Astrocyte (in vitro differentiated cells and primary cell): Measurements from ENCODE around the gene PREX1. TPM values are rescaled to one million over a fixed set of nuclear protein-coding genes. Genes with fewer than 3 reads are reported as not detected.

Experiments used
- DNase-seq: peaks from one replicate; pipeline ENCODE4 v3.0.0-alpha.2; 2010; ENCODE audit warnings: low read depth
- FAIRE-seq: peaks from 2 replicates; lab custom pipeline; 2011; peaks lifted over from hg19 to GRCh38; lab: Jason Lieb, UNC
- H2AFZ ChIP-seq: 2 replicates; pipeline ENCODE4 v1.6.0; 2012; ENCODE audit warnings: low read depth, low read length, inconsistent platforms
- H3K27ac ChIP-seq: 2 replicates; pipeline ENCODE4 v1.5.1; 2011; ENCODE audit warnings: low read depth, low read length, inconsistent platforms
- H3K27me3 ChIP-seq: 2 replicates; pipeline ENCODE4 v1.6.0; 2011; ENCODE audit warnings: low read length, inconsistent platforms; ENCODE audit not compliant: insufficient read depth
- H3K36me3 ChIP-seq: 2 replicates; pipeline ENCODE4 v1.5.1; 2011; ENCODE audit warnings: low read length, inconsistent platforms; ENCODE audit not compliant: insufficient read depth
- H3K4me1 ChIP-seq: 2 replicates; pipeline ENCODE4 v1.5.1; 2011; ENCODE audit warnings: low read length, inconsistent platforms; ENCODE audit not compliant: insufficient read depth
- H3K4me2 ChIP-seq: 2 replicates; pipeline ENCODE4 v1.6.0; 2012; ENCODE audit warnings: low read length, inconsistent platforms
- H3K4me3 ChIP-seq: 2 replicates; pipeline ENCODE4 v1.5.1; 2011; ENCODE audit warnings: low read depth, mild to moderate bottlenecking, low read length, inconsistent platforms; ENCODE audit not compliant: insufficient read depth
- H3K79me2 ChIP-seq: 2 replicates; pipeline ENCODE4 v1.6.0; 2012; ENCODE audit warnings: mild to moderate bottlenecking, low read length, inconsistent platforms; ENCODE audit not compliant: insufficient read depth
- H3K9ac ChIP-seq: 2 replicates; pipeline ENCODE4 v1.6.0; 2012; ENCODE audit warnings: mild to moderate bottlenecking, low read length, inconsistent platforms
- H3K9me3 ChIP-seq: 2 replicates; pipeline ENCODE4 v1.5.1; 2012; ENCODE audit warnings: low read depth, mild to moderate bottlenecking, low read length, inconsistent platforms; ENCODE audit not compliant: insufficient read depth
- H4K20me1 ChIP-seq: 2 replicates; pipeline ENCODE4 v1.6.0; 2012; ENCODE audit warnings: low read length, inconsistent platforms; ENCODE audit not compliant: insufficient read depth
- H3K27ac Mint-ChIP-seq: one replicate; pipeline ENCODE4 v1.8.0; 2021; ENCODE audit warnings: mild to moderate bottlenecking, mixed read lengths; ENCODE audit not compliant: unreplicated experiment
- H3K27me3 Mint-ChIP-seq: one replicate; pipeline ENCODE4 v1.8.0; 2021; ENCODE audit warnings: low read depth, mixed read lengths; ENCODE audit not compliant: unreplicated experiment
- H3K36me3 Mint-ChIP-seq: one replicate; pipeline ENCODE4 v1.8.0; 2021; ENCODE audit warnings: low read depth, mixed read lengths; ENCODE audit not compliant: unreplicated experiment
- H3K4me1 Mint-ChIP-seq: one replicate; pipeline ENCODE4 v1.8.0; 2021; ENCODE audit warnings: low read depth, mixed read lengths; ENCODE audit not compliant: unreplicated experiment
- H3K4me3 Mint-ChIP-seq: one replicate; pipeline ENCODE4 v1.8.0; 2021; ENCODE audit warnings: mild to moderate bottlenecking, moderate library complexity, mixed read lengths; ENCODE audit not compliant: unreplicated experiment
- H3K9me3 Mint-ChIP-seq: one replicate; pipeline ENCODE4 v1.8.0; 2021; ENCODE audit warnings: mild to moderate bottlenecking, mixed read lengths; ENCODE audit not compliant: unreplicated experiment
- EZH2 ChIP-seq: IDR thresholded peaks from 2 replicates; pipeline ENCODE4 v1.6.1; 2012; ENCODE audit warnings: mild to moderate bottlenecking, low read length, inconsistent platforms; ENCODE audit not compliant: insufficient read depth
- total RNA-seq: library from RNA; stranded (reverse); gene quantifications from 2 replicates; pipeline ENCODE4 v1.2.1, GENCODE V29; 2021
- TF ChIP-seq, protein P1 (sequence below): IDR thresholded peaks from 2 replicates; pipeline ENCODE4 v1.5.1; 2011; ENCODE audit warnings: low read depth, mild to moderate bottlenecking, inconsistent platforms, low read length, moderate library complexity; ENCODE audit not compliant: insufficient read depth

The PREX1 gene
- total RNA-seq, 1 donor from 2014 or later = 3.5 TPM

DNA sequence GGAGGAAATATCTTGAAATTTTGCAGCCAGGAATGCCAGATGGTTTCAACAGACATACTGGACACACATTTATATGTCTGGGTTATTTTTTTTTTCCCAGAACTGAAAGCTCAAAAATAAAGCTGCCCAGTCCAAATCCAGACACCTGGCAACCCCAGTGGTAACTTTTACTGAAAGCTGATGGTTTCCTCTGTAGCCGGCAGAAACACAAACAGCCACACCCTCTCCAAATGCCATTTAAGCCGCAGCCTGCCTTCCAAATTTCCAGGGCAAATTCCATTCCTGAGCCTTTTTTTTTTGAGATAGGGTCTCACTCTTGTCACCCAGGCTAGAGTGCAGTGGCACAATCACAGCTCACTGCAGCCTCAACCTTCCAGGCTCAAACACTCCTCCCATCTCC, 6.5 kb upstream of the PREX1 start:
- no peak overlapping the region for H3K9ac ChIP-seq

GRCh38 chr20:48832405-48832730, 4.6 kb upstream of the PREX1 start:
- Mint-ChIP-seq H3K27me3 (peaks cover 49% of the 10 kb centered on the region), H3K4me1 (peaks cover 5% of the 10 kb centered on the region), H3K27ac (no peak overlapping the region), H3K9me3 (peaks cover 2% of the 10 kb centered on the region), H3K4me3 (no peak overlapping the region), H3K36me3 (no peaks in the 10 kb centered on the region)
- Histone ChIP-seq H4K20me1 (no peaks in the 10 kb centered on the region), H3K4me1 (peaks cover 3% of the 10 kb centered on the region), H3K27me3 (peaks cover 4% of the 10 kb centered on the region), H3K27ac (no peak overlapping the region), H3K4me2 (no peak overlapping the region), H3K9me3 (no peaks in the 10 kb centered on the region), H3K79me2 (no peaks in the 10 kb centered on the region), H3K4me3 (no peak overlapping the region), H2AFZ (no peak overlapping the region), H3K36me3 (no peaks in the 10 kb centered on the region), H3K9ac (no peak overlapping the region)
- DNase-seq = no peak
- TF ChIP-seq EZH2 = no peak
- TF ChIP-seq, protein P1, sequence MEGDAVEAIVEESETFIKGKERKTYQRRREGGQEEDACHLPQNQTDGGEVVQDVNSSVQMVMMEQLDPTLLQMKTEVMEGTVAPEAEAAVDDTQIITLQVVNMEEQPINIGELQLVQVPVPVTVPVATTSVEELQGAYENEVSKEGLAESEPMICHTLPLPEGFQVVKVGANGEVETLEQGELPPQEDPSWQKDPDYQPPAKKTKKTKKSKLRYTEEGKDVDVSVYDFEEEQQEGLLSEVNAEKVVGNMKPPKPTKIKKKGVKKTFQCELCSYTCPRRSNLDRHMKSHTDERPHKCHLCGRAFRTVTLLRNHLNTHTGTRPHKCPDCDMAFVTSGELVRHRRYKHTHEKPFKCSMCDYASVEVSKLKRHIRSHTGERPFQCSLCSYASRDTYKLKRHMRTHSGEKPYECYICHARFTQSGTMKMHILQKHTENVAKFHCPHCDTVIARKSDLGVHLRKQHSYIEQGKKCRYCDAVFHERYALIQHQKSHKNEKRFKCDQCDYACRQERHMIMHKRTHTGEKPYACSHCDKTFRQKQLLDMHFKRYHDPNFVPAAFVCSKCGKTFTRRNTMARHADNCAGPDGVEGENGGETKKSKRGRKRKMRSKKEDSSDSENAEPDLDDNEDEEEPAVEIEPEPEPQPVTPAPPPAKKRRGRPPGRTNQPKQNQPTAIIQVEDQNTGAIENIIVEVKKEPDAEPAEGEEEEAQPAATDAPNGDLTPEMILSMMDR = no peak
- FAIRE-seq = no peak

More for the DNA sequence above, 6.5 kb upstream of the PREX1 start:
- Mint-ChIP-seq H3K27me3 (peaks cover 41% of the 10 kb centered on the region), H3K4me1 (peaks cover 5% of the 10 kb centered on the region), H3K27ac (no peak overlapping the region), H3K9me3 (peaks cover 2% of the 10 kb centered on the region), H3K36me3 (no peaks in the 10 kb centered on the region), H3K4me3 (no peak overlapping the region)
- Histone ChIP-seq H3K4me2 (no peak overlapping the region), H3K4me3 (no peak overlapping the region), H3K36me3 (no peaks in the 10 kb centered on the region), H3K27ac (no peak overlapping the region), H2AFZ (no peak overlapping the region), H4K20me1 (no peaks in the 10 kb centered on the region), H3K4me1 (no peaks in the 10 kb centered on the region), H3K27me3 (peaks cover 4% of the 10 kb centered on the region), H3K79me2 (no peaks in the 10 kb centered on the region), H3K9me3 (no peaks in the 10 kb centered on the region)
- FAIRE-seq (no peak), DNase-seq (no peak)
- TF ChIP-seq, protein P1 = no peak
- no peak for TF ChIP-seq EZH2

DNA sequence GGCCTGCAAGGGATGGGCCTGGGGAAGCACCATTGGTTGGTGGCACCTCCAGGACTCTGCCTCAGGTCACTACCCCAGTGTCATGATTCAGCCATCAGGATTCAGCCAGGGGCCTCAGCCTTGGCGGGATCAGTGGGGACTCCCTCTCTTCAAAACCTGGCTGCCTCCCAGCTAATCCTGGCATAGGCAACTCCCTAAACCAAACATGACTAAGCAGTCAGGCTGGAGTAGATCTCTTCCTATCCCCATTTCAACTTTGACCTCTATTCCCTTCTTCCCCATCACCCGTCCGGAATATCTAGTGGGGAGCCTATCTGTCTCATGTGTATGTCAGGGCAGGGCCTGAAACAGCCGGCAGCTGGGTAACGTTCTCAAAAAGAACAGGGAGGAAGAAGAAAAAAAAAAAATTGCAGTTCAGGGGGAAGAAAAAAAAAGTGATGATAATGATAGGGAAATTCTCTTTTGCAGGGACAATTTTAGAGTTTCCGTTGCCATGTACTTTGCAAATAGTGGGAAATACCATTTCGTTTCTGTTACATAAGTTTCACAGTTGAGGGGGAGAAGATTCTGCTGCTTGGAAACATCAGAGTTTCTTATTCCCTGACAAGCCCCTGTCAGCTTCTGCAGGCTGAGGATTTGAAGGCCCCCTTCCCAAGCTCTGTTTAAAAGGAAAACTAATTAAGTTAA, 4.1 kb upstream of the PREX1 start:
- Histone ChIP-seq H3K9me3 (no peaks in the 10 kb centered on the region), H3K4me3 (no peak overlapping the region), H2AFZ (no peak overlapping the region), H3K4me1 (peaks cover 3% of the 10 kb centered on the region), H3K79me2 (no peaks in the 10 kb centered on the region), H3K27ac (no peak overlapping the region), H4K20me1 (no peaks in the 10 kb centered on the region), H3K4me2 (no peak overlapping the region), H3K36me3 (no peaks in the 10 kb centered on the region), H3K27me3 (peaks cover 4% of the 10 kb centered on the region), H3K9ac (no peak overlapping the region)
- H3K4me1 Mint-ChIP-seq = peaks cover 5% of the 10 kb centered on the region
- H3K9me3 Mint-ChIP-seq = peaks cover 2% of the 10 kb centered on the region
- no peaks in the 10 kb centered on the region for H3K36me3 Mint-ChIP-seq
- TF ChIP-seq EZH2 = no peak
- TF ChIP-seq, protein P1 = no peak
- H3K27ac Mint-ChIP-seq = no peak overlapping the region
- no peak overlapping the region for H3K4me3 Mint-ChIP-seq
- H3K27me3 Mint-ChIP-seq = peaks cover 45% of the 10 kb centered on the region
- no peak for DNase-seq
- no peak for FAIRE-seq
